Erythroblast (primary cell): Measurements from ENCODE around the gene SLF2.

Source experiments
- GATA1 ChIP-seq: IDR thresholded peaks from 2 replicates; pipeline ENCODE4 v1.6.1; 2011; ENCODE audit warnings: low read depth, mild to moderate bottlenecking, control low read depth, low read length, moderate library complexity
- POLR2A ChIP-seq: IDR thresholded peaks from 2 replicates; pipeline ENCODE4 v1.6.1; 2011; ENCODE audit warnings: mild to moderate bottlenecking, low read length

DNA sequence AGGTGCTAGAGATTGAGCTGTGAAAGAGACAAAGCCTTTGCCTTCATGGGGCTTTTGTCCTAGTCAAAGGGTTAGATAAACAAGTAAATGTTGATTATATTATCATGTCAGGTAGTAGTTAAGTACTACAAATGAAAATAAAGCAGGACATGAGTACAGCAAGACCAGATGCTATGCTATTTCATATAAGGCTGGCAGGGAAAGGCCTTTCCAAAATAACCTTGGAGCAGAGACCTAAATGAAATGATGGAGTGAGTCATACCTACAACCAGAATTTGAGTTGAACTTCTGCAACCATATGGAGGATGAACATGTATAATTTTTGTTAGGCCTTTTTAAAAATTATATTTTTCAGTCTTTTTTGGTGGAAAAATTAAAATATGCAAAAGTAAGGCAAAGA lies 33.0 kb downstream of the SLF2 start:
- no peak for TF ChIP-seq POLR2A
- TF ChIP-seq GATA1: no peak
